ENCODE results near the gene ESR1. TPM values are rescaled to one million over a fixed set of nuclear protein-coding genes. Genes with fewer than 3 reads are reported as not detected.

Gene ESR1
- total RNA-seq, 1 donor from 2014 or later: not detected

- H3K27ac Mint-ChIP-seq: no peak overlapping the region
- no peaks in the 10 kb centered on the region for H3K27me3 Mint-ChIP-seq (ENCODE audit: low read depth)
- H3K4me3 Mint-ChIP-seq: no peak overlapping the region
- no peaks in the 10 kb centered on the region for H3K36me3 Mint-ChIP-seq
- no peak for DNase-seq (ENCODE audit: low spot score in 2 of 2, unreplicated experiment in 2 of 2)
- no peak for TF ChIP-seq CTCF (IDR thresholded peaks at IDR 0.05; ENCODE audit: unreplicated experiment)
- no peaks in the 10 kb centered on the region for H3K4me1 Mint-ChIP-seq
- no peaks in the 10 kb centered on the region for H3K9me3 Mint-ChIP-seq
Measured at GRCh38 chr6:152112491-152113261, 305.2 kb downstream of the ESR1 start.

GRCh38 chr6:152117156-152118133 lies 310.0 kb downstream of the ESR1 start:
- H3K9me3 Mint-ChIP-seq: no peaks in the 10 kb centered on the region
- TF ChIP-seq CTCF (IDR thresholded peaks at IDR 0.05; ENCODE audit: unreplicated experiment): no peak
- peaks cover 21% of the 10 kb centered on the region for H3K36me3 Mint-ChIP-seq
- H3K27ac Mint-ChIP-seq: no peak overlapping the region
- H3K27me3 Mint-ChIP-seq (ENCODE audit: low read depth): peaks cover 1% of the 10 kb centered on the region
- no peaks in the 10 kb centered on the region for H3K4me1 Mint-ChIP-seq
- H3K4me3 Mint-ChIP-seq: no peak overlapping the region
- DNase-seq (ENCODE audit: low spot score in 2 of 2, unreplicated experiment in 2 of 2): no peak

- Mint-ChIP-seq H3K4me3 (no peak overlapping the region), H3K4me1 (no peaks in the 10 kb centered on the region), H3K36me3 (peaks cover 21% of the 10 kb centered on the region), H3K27me3 (ENCODE audit: low read depth) (peaks cover 1% of the 10 kb centered on the region), H3K9me3 (no peaks in the 10 kb centered on the region), H3K27ac (no peak overlapping the region)
- no peak for DNase-seq (ENCODE audit: low spot score in 2 of 2, unreplicated experiment in 2 of 2)
- no peak for TF ChIP-seq CTCF (IDR thresholded peaks at IDR 0.05; ENCODE audit: unreplicated experiment)
Measured at GRCh38 chr6:152118224-152118623, 310.7 kb downstream of the ESR1 start.

GRCh38 chr6:152118678-152119077 lies 311.2 kb downstream of the ESR1 start:
- no peaks in the 10 kb centered on the region for H3K4me1 Mint-ChIP-seq
- H3K36me3 Mint-ChIP-seq: peaks cover 21% of the 10 kb centered on the region
- no peak for DNase-seq (ENCODE audit: low spot score in 2 of 2, unreplicated experiment in 2 of 2)
- H3K27ac Mint-ChIP-seq: no peak overlapping the region
- H3K9me3 Mint-ChIP-seq: no peaks in the 10 kb centered on the region
- H3K4me3 Mint-ChIP-seq: no peak overlapping the region
- peaks cover 1% of the 10 kb centered on the region for H3K27me3 Mint-ChIP-seq (ENCODE audit: low read depth)
- no peak for TF ChIP-seq CTCF (IDR thresholded peaks at IDR 0.05; ENCODE audit: unreplicated experiment)

- no peak for TF ChIP-seq CTCF (IDR thresholded peaks at IDR 0.05; ENCODE audit: unreplicated experiment)
- no peak overlapping the region for H3K4me3 Mint-ChIP-seq
- no peaks in the 10 kb centered on the region for H3K9me3 Mint-ChIP-seq
Measured at GRCh38 chr6:152119831-152120230, 312.3 kb downstream of the ESR1 start.

More at GRCh38 chr6:152119831-152120230, 312.3 kb downstream of the ESR1 start:
- peaks cover 22% of the 10 kb centered on the region for H3K36me3 Mint-ChIP-seq
- DNase-seq (ENCODE audit: low spot score in 2 of 2, unreplicated experiment in 2 of 2): no peak
- peaks cover 1% of the 10 kb centered on the region for H3K27me3 Mint-ChIP-seq (ENCODE audit: low read depth)
- no peak overlapping the region for H3K27ac Mint-ChIP-seq
- no peaks in the 10 kb centered on the region for H3K4me1 Mint-ChIP-seq
